Mesenchymal stem cell (in vitro differentiated cells and primary cell): ENCODE results near the gene RBM11.

Experiments
- DNase-seq: peaks from one replicate; pipeline ENCODE4 v3.0.0-alpha.2; 2013
- H2AFZ ChIP-seq: one replicate; pipeline ENCODE4 v1.6.1; 2013; ENCODE audit warnings: low read depth, mild to moderate bottlenecking, control low read depth, inconsistent platforms, low read length, moderate library complexity
- H2AK5ac ChIP-seq: 2 replicates; pipeline ENCODE4 v1.6.1; 2013; ENCODE audit warnings: low read length, moderate library complexity, mild to moderate bottlenecking, inconsistent platforms; ENCODE audit not compliant: severe bottlenecking
- H2BK120ac ChIP-seq: one replicate; pipeline ENCODE4 v1.6.1; 2013; ENCODE audit warnings: low read depth, mild to moderate bottlenecking, inconsistent platforms, low read length, moderate library complexity
- H2BK12ac ChIP-seq, 2 experiments: one replicate each; pipeline ENCODE4 v1.6.1; 2013; ENCODE audit warnings: inconsistent platforms in 2 of 2, low read length in 2 of 2, mild to moderate bottlenecking in 2 of 2, moderate library complexity in 2 of 2, control low read depth in 1 of 2
- H2BK15ac ChIP-seq: one replicate; pipeline ENCODE4 v1.6.1; 2013; ENCODE audit warnings: mild to moderate bottlenecking, low read depth, inconsistent platforms; ENCODE audit not compliant: poor library complexity, severe bottlenecking
- H2BK5ac ChIP-seq: 2 replicates; pipeline ENCODE4 v1.6.1; 2013; ENCODE audit warnings: low read depth, mild to moderate bottlenecking, low read length, control low read depth, inconsistent platforms; ENCODE audit not compliant: poor library complexity, severe bottlenecking
- H3K14ac ChIP-seq, 2 experiments: one replicate each; pipeline ENCODE4 v1.6.1; 2013; ENCODE audit warnings: inconsistent platforms in 2 of 2, low read length in 2 of 2, control low read depth in 1 of 2, mild to moderate bottlenecking in 1 of 2, moderate library complexity in 1 of 2
- H3K18ac ChIP-seq, 2 experiments: one replicate each; pipeline ENCODE4 v1.6.1; 2013; ENCODE audit warnings: inconsistent platforms in 2 of 2, low read length in 2 of 2, control low read depth in 1 of 2, low read depth in 1 of 2, mild to moderate bottlenecking in 1 of 2
- H3K23ac ChIP-seq, 2 experiments: one replicate each; pipeline ENCODE4 v1.6.1; 2013; ENCODE audit warnings: inconsistent platforms in 2 of 2, low read length in 2 of 2, mild to moderate bottlenecking in 2 of 2, moderate library complexity in 2 of 2, control low read depth in 1 of 2
- H3K27ac ChIP-seq: 2 replicates; pipeline ENCODE4 v1.5.1; 2013; ENCODE audit warnings: mild to moderate bottlenecking, moderate library complexity, low read length, control low read depth, inconsistent platforms; ENCODE audit not compliant: poor library complexity, severe bottlenecking
- H3K27me3 ChIP-seq, 2 experiments: 2 replicates each; pipeline versions ENCODE4 v1.6.1 to v1.7.0; 2013; ENCODE audit warnings: low read length in 2 of 2, mild to moderate bottlenecking in 2 of 2, moderate library complexity in 2 of 2, control low read depth in 1 of 2, inconsistent platforms in 1 of 2; ENCODE audit not compliant: control insufficient read depth in 1 of 2, insufficient read depth in 1 of 2
- H3K36me3 ChIP-seq, 2 experiments: 2 replicates each; pipeline versions ENCODE4 v1.6.1 to v1.7.0; 2013; ENCODE audit warnings: low read length in 2 of 2, control low read depth in 1 of 2, inconsistent platforms in 1 of 2, low read depth in 1 of 2, mild to moderate bottlenecking in 1 of 2; ENCODE audit not compliant: insufficient read depth in 2 of 2, control insufficient read depth in 1 of 2
- H3K4ac ChIP-seq, 2 experiments: one replicate each; pipeline ENCODE4 v1.6.1; 2013; ENCODE audit warnings: inconsistent platforms in 2 of 2, low read length in 2 of 2, mild to moderate bottlenecking in 2 of 2, moderate library complexity in 2 of 2, control low read depth in 1 of 2, low read depth in 1 of 2
- H3K4me1 ChIP-seq: 2 replicates; pipeline ENCODE4 v1.6.1; 2013; ENCODE audit warnings: low read depth, low read length, control low read depth; ENCODE audit not compliant: control insufficient read depth, insufficient read depth
- H3K4me2 ChIP-seq: 2 replicates; pipeline ENCODE4 v1.6.1; 2013; ENCODE audit warnings: low read length, mild to moderate bottlenecking, inconsistent platforms; ENCODE audit not compliant: poor library complexity, severe bottlenecking
- H3K4me3 ChIP-seq, 2 experiments: 2 replicates each; pipeline versions ENCODE4 v1.5.1 to v1.7.0; 2013; ENCODE audit warnings: low read length in 2 of 2, mild to moderate bottlenecking in 2 of 2, control low read depth in 1 of 2, low read depth in 1 of 2; ENCODE audit not compliant: insufficient read depth in 1 of 2
- H3K79me1 ChIP-seq: replicated peaks from 2 replicates; pipeline ENCODE4 v1.6.1; 2013; ENCODE audit warnings: mild to moderate bottlenecking, control low read depth, low read length, inconsistent platforms; ENCODE audit not compliant: poor library complexity, severe bottlenecking
- H3K9ac ChIP-seq: 2 replicates; pipeline ENCODE4 v1.7.0; 2013; ENCODE audit warnings: mild to moderate bottlenecking, low read length, moderate library complexity
- H3K9me3 ChIP-seq: 2 replicates; pipeline ENCODE4 v1.7.0; 2013; ENCODE audit warnings: mild to moderate bottlenecking, low read length; ENCODE audit not compliant: control insufficient read depth
- H4K8ac ChIP-seq: one replicate; pipeline ENCODE4 v1.6.1; 2013; ENCODE audit warnings: inconsistent platforms, mild to moderate bottlenecking, low read length, moderate library complexity
- H4K91ac ChIP-seq: one replicate; pipeline ENCODE4 v1.6.1; 2013; ENCODE audit warnings: mild to moderate bottlenecking, low read length, inconsistent platforms
- WGBS: methylation state at CpG from one replicate; pipeline ENCODE4 v1.1.7; 2013; ENCODE audit warnings: mixed read lengths; 5-methylcytosine and 5-hydroxymethylcytosine counted together

RBM11 gene

GRCh38 chr21:14271641-14272040, 55.7 kb downstream of the RBM11 start:
- Histone ChIP-seq H2BK12ac (no peak overlapping the region), H3K9ac (no peak overlapping the region), H3K14ac (no peak overlapping the region), H2BK15ac (no peak overlapping the region), H3K18ac (no peak overlapping the region), H4K91ac (no peak overlapping the region), H2AK5ac (no peak overlapping the region), H3K4me1 (no peaks in the 10 kb centered on the region), H3K36me3 (no peaks in the 10 kb centered on the region), H4K8ac (no peak overlapping the region), H2BK120ac (no peak overlapping the region), H2BK5ac (no peak overlapping the region), H3K4ac (no peak overlapping the region), H3K23ac (no peak overlapping the region), H3K27ac (no peak overlapping the region), H3K79me1 (no peaks in the 10 kb centered on the region), H3K4me2 (no peak overlapping the region), H3K9me3 (no peaks in the 10 kb centered on the region), H3K27me3 (peaks cover 0 to 35% of the 10 kb centered on the region in 2 experiments), H2AFZ (no peak overlapping the region), H3K4me3 (no peak overlapping the region)
- DNase-seq: no peak
- whole genome bisulfite sequencing: 75% methylated on average over 6 of the region's 6 CpGs

GRCh38 chr21:14273736-14274538, 58.0 kb downstream of the RBM11 start:
- peak overlapping the region in 1 of 2 experiments; percentile 45 for H3K4me3 ChIP-seq

GRCh38 chr21:14275702-14276205, 59.8 kb downstream of the RBM11 start:
- WGBS: 63% methylated on average over 2 of the region's 4 CpGs
- H3K9ac ChIP-seq: no peak overlapping the region
- no peak overlapping the region for H2BK12ac ChIP-seq
- H3K36me3 ChIP-seq: no peaks in the 10 kb centered on the region
- no peak overlapping the region for H3K14ac ChIP-seq
- no peak overlapping the region for H4K8ac ChIP-seq
- H3K79me1 ChIP-seq: no peaks in the 10 kb centered on the region
- H2AK5ac ChIP-seq: no peak overlapping the region
- DNase-seq: no peak
- peaks cover 0 to 35% of the 10 kb centered on the region in 2 experiments for H3K27me3 ChIP-seq
- no peak overlapping the region for H3K4ac ChIP-seq
- H3K27ac ChIP-seq: no peak overlapping the region
- H3K4me2 ChIP-seq: no peak overlapping the region
- H4K91ac ChIP-seq: no peak overlapping the region
- no peak overlapping the region for H2BK5ac ChIP-seq
- no peaks in the 10 kb centered on the region for H3K9me3 ChIP-seq
- no peak overlapping the region for H3K18ac ChIP-seq
- no peak overlapping the region for H2BK15ac ChIP-seq
- H2BK120ac ChIP-seq: no peak overlapping the region
- no peaks in the 10 kb centered on the region for H3K4me1 ChIP-seq
- H3K4me3 ChIP-seq: no peak overlapping the region
- H3K23ac ChIP-seq: no peak overlapping the region
- no peak overlapping the region for H2AFZ ChIP-seq

More at GRCh38 chr21:14273736-14274538, 58.0 kb downstream of the RBM11 start:
- Histone ChIP-seq H2BK12ac (no peak overlapping the region), H2BK15ac (no peak overlapping the region), H3K9me3 (no peaks in the 10 kb centered on the region), H3K27me3 (peaks cover 0 to 35% of the 10 kb centered on the region in 2 experiments), H3K79me1 (no peaks in the 10 kb centered on the region), H3K14ac (no peak overlapping the region), H2BK5ac (no peak overlapping the region), H2AFZ (no peak overlapping the region), H3K9ac (no peak overlapping the region), H3K23ac (no peak overlapping the region), H4K91ac (no peak overlapping the region), H3K36me3 (no peaks in the 10 kb centered on the region), H3K4me1 (no peaks in the 10 kb centered on the region), H3K4ac (no peak overlapping the region), H2AK5ac (no peak overlapping the region), H3K27ac (no peak overlapping the region), H3K18ac (no peak overlapping the region), H2BK120ac (no peak overlapping the region), H3K4me2 (no peak overlapping the region), H4K8ac (no peak overlapping the region)
- DNase-seq: no peak
- 39% methylated on average over 39 of the region's 39 CpGs for WGBS
